Upper lobe of left lung (tissue), 4 donors: ENCODE results near the gene RPS6KA6.

Experiments
- POLR2A ChIP-seq, 4 donors: fragments of 450-650 bp; IDR thresholded peaks; one replicate each; pipeline ENCODE4 v1.5.1; 2016 to 2017; ENCODE audit warnings: antibody characterized with exemption in 4 of 4, mild to moderate bottlenecking in 2 of 4
- POLR2AphosphoS5 ChIP-seq, 2 donors: sonication (generic); formaldehyde crosslinking; IDR thresholded peaks; one replicate each; pipeline ENCODE4 v1.5.1; 2017; ENCODE audit warnings: antibody characterized with exemption in 2 of 2
- TF ChIP-seq, protein P1 (sequence below), 6 experiments: fragments of 450-650 bp in 4 of 6; fragments of 200-600 bp in 2 of 6; sonication (generic) in 2 of 6; IDR thresholded peaks; one replicate each; pipeline ENCODE4 v1.5.1; 2016 to 2019; ENCODE audit warnings: antibody characterized with exemption in 6 of 6

DNA sequence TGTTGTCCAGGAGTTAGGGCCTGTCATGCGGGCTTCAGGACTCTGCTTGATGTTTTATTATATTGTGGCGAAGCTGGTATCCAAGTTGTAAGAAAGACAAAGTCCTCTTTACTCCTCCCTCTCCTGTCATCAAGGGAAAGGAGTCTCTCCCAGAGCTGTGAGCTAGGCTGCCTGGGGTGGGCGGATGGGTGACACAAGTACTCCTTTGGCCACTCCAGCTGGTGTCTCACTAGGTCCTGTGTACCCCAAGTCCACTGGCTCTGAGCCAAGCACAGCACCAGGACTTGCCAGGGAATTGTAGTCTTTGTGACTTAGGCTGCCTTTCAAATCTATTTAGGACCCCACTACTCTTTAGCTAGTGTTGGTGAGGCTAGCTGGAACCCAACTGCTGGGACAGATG is 36.7 kb upstream of the RPS6KA6 start:
- TF ChIP-seq POLR2AphosphoS5 (IDR thresholded peaks at IDR 0.05) (no peak), POLR2A (IDR thresholded peaks at IDR 0.05) (no peak)
- TF ChIP-seq, protein P1, sequence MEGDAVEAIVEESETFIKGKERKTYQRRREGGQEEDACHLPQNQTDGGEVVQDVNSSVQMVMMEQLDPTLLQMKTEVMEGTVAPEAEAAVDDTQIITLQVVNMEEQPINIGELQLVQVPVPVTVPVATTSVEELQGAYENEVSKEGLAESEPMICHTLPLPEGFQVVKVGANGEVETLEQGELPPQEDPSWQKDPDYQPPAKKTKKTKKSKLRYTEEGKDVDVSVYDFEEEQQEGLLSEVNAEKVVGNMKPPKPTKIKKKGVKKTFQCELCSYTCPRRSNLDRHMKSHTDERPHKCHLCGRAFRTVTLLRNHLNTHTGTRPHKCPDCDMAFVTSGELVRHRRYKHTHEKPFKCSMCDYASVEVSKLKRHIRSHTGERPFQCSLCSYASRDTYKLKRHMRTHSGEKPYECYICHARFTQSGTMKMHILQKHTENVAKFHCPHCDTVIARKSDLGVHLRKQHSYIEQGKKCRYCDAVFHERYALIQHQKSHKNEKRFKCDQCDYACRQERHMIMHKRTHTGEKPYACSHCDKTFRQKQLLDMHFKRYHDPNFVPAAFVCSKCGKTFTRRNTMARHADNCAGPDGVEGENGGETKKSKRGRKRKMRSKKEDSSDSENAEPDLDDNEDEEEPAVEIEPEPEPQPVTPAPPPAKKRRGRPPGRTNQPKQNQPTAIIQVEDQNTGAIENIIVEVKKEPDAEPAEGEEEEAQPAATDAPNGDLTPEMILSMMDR (IDR thresholded peaks at IDR 0.05), result no peak
